Dermis blood vessel endothelial cell (primary cell): Measurements from ENCODE around the gene CYP4F12. TPM values are rescaled to one million over a fixed set of nuclear protein-coding genes. Genes with fewer than 3 reads are reported as not detected.

ENCODE experiments used
- DNase-seq: peaks from one replicate; pipeline ENCODE4 v3.0.0; 2010
- total RNA-seq: library from RNA; depleted of rRNA; stranded (reverse); fragments of >200 nt; gene quantifications from 2 replicates; pipeline ENCODE4 v1.2.3, GENCODE V29; 2014

Gene CYP4F12
- total RNA-seq, 1 donor from 2014 or later: not detected

GRCh38 chr19:15717809-15718208, 44.9 kb downstream of the CYP4F12 start:
- no peak for DNase-seq

- no peak for DNase-seq
These were observed 48.4 kb downstream of the CYP4F12 start for GRCh38 chr19:15721268-15721667.

GRCh38 chr19:15722956-15723355, 50.1 kb downstream of the CYP4F12 start:
- no peak for DNase-seq

GRCh38 chr19:15727724-15728123, 54.8 kb downstream of the CYP4F12 start, which contains the start of gene OR10H2:
OR10H2 (plus strand) TSS chr19:15728024; CDS start chr19:15728044, 20 bp downstream.
- no peak for DNase-seq

GRCh38 chr19:15730538-15730937, 57.7 kb downstream of the CYP4F12 start:
- no peak for DNase-seq

- DNase-seq: no peak
These were observed 59.5 kb downstream of the CYP4F12 start for GRCh38 chr19:15732388-15732787.

- DNase-seq: no peak
These were observed 61.0 kb downstream of the CYP4F12 start for GRCh38 chr19:15733895-15734294.

- DNase-seq: no peak
These were observed 64.8 kb downstream of the CYP4F12 start, which contains the start of gene OR10H3 for GRCh38 chr19:15737722-15738121. OR10H3 (plus strand) TSS chr19:15737985; CDS start chr19:15741393, 3,408 bp downstream.

GRCh38 chr19:15740785-15741184, 67.9 kb downstream of the CYP4F12 start:
- DNase-seq: no peak

Other genes starting within 250 kb of the CYP4F12 start
- 9.2 and 14.7 TPM in 2 replicates for gene WIZ, start 223.1 kb upstream of the CYP4F12 start, total RNA-seq
- 24.0 and 24.8 TPM in 2 replicates for gene RASAL3, start 208.5 kb upstream of the CYP4F12 start, total RNA-seq
- gene PGLYRP2, start 193.6 kb upstream of the CYP4F12 start, total RNA-seq: 0.05 TPM in 1 of 2 replicates, not detected in the other
- not detected in 2 replicates for gene CYP4F22, start 164.6 kb upstream of the CYP4F12 start, total RNA-seq
- gene CYP4F8, start 57.9 kb upstream of the CYP4F12 start, total RNA-seq: not detected in 2 replicates
- gene CYP4F3, start 32.2 kb upstream of the CYP4F12 start, total RNA-seq: not detected in 2 replicates
- gene OR10H2, start 54.9 kb downstream of the CYP4F12 start, total RNA-seq: not detected in 2 replicates
- gene OR10H3, start 64.9 kb downstream of the CYP4F12 start, total RNA-seq: not detected in 2 replicates
- not detected in 2 replicates for gene OR10H5, start 114.6 kb downstream of the CYP4F12 start, total RNA-seq
- not detected in 2 replicates for gene OR10H1, start 142.6 kb downstream of the CYP4F12 start, total RNA-seq
- not detected in 2 replicates for gene CYP4F2, start 225.0 kb downstream of the CYP4F12 start, total RNA-seq